Mucosa of stomach (tissue), 1 donor: ENCODE measurements around the gene SERINC5.

Source experiments
- H3K27me3 ChIP-seq: one replicate; pipeline ENCODE4 v1.7.0; 2013; ENCODE audit warnings: mild to moderate bottlenecking, low read length; ENCODE audit not compliant: control insufficient read depth, insufficient read depth
- H3K36me3 ChIP-seq: one replicate; pipeline ENCODE4 v1.7.0; 2013; ENCODE audit warnings: low read length; ENCODE audit not compliant: control insufficient read depth, insufficient read depth
- H3K4me1 ChIP-seq: one replicate; pipeline ENCODE4 v1.7.0; 2013; ENCODE audit warnings: mild to moderate bottlenecking, low read length; ENCODE audit not compliant: control insufficient read depth, insufficient read depth
- H3K4me3 ChIP-seq: one replicate; pipeline ENCODE4 v1.7.0; 2013; ENCODE audit warnings: low read length
- H3K9ac ChIP-seq: one replicate; pipeline ENCODE4 v1.7.0; 2013; ENCODE audit warnings: mild to moderate bottlenecking, low read length, moderate library complexity
- H3K9me3 ChIP-seq: one replicate; pipeline ENCODE4 v1.7.0; 2013; ENCODE audit warnings: mild to moderate bottlenecking, low read length, moderate library complexity; ENCODE audit not compliant: control insufficient read depth
- donor health status: Pancreatic carcinoma.

Gene SERINC5

GRCh38 chr5:80220245-80220897 lies 35.5 kb downstream of the SERINC5 start:
- no peak overlapping the region for H3K9ac ChIP-seq
- no peaks in the 10 kb centered on the region for H3K27me3 ChIP-seq
- H3K9me3 ChIP-seq = no peaks in the 10 kb centered on the region
- no peak overlapping the region for H3K4me3 ChIP-seq
- H3K36me3 ChIP-seq = no peaks in the 10 kb centered on the region
- peaks cover 29% of the 10 kb centered on the region for H3K4me1 ChIP-seq

- Histone ChIP-seq H3K36me3 (no peaks in the 10 kb centered on the region), H3K4me3 (no peak overlapping the region), H3K27me3 (no peaks in the 10 kb centered on the region), H3K9ac (no peak overlapping the region), H3K4me1 (peaks cover 29% of the 10 kb centered on the region), H3K9me3 (no peaks in the 10 kb centered on the region)
Observed at GRCh38 chr5:80219391-80219790, 36.5 kb downstream of the SERINC5 start.

- Histone ChIP-seq H3K9me3 (no peaks in the 10 kb centered on the region), H3K9ac (no peak overlapping the region), H3K4me1 (peaks cover 29% of the 10 kb centered on the region), H3K36me3 (no peaks in the 10 kb centered on the region), H3K4me3 (no peak overlapping the region), H3K27me3 (no peaks in the 10 kb centered on the region)
Observed at GRCh38 chr5:80217667-80218066, 38.2 kb downstream of the SERINC5 start.

GRCh38 chr5:80216753-80217596 lies 38.9 kb downstream of the SERINC5 start:
- peaks cover 29% of the 10 kb centered on the region for H3K4me1 ChIP-seq
- H3K9ac ChIP-seq = no peak overlapping the region
- no peaks in the 10 kb centered on the region for H3K36me3 ChIP-seq
- H3K9me3 ChIP-seq = no peaks in the 10 kb centered on the region
- H3K27me3 ChIP-seq = no peaks in the 10 kb centered on the region
- H3K4me3 ChIP-seq = no peak overlapping the region

GRCh38 chr5:80216096-80216495 lies 39.8 kb downstream of the SERINC5 start:
- H3K4me1 ChIP-seq = peaks cover 27% of the 10 kb centered on the region
- H3K36me3 ChIP-seq = no peaks in the 10 kb centered on the region
- H3K4me3 ChIP-seq = no peak overlapping the region
- H3K27me3 ChIP-seq = no peaks in the 10 kb centered on the region
- no peaks in the 10 kb centered on the region for H3K9me3 ChIP-seq
- H3K9ac ChIP-seq = no peak overlapping the region

GRCh38 chr5:80215523-80215922 lies 40.3 kb downstream of the SERINC5 start:
- Histone ChIP-seq H3K9ac (no peak overlapping the region), H3K9me3 (no peaks in the 10 kb centered on the region), H3K27me3 (no peaks in the 10 kb centered on the region), H3K4me3 (no peak overlapping the region), H3K4me1 (peaks cover 25% of the 10 kb centered on the region), H3K36me3 (no peaks in the 10 kb centered on the region)

GRCh38 chr5:80213466-80213865 lies 42.4 kb downstream of the SERINC5 start:
- Histone ChIP-seq H3K9ac (no peak overlapping the region), H3K4me3 (no peak overlapping the region), H3K9me3 (no peaks in the 10 kb centered on the region), H3K4me1 (peaks cover 28% of the 10 kb centered on the region), H3K36me3 (no peaks in the 10 kb centered on the region), H3K27me3 (no peaks in the 10 kb centered on the region)

GRCh38 chr5:80212171-80212667 lies 43.6 kb downstream of the SERINC5 start:
- H3K4me1 ChIP-seq = peaks cover 34% of the 10 kb centered on the region
- H3K9me3 ChIP-seq = no peaks in the 10 kb centered on the region
- H3K9ac ChIP-seq = no peak overlapping the region
- no peaks in the 10 kb centered on the region for H3K27me3 ChIP-seq
- H3K36me3 ChIP-seq = no peaks in the 10 kb centered on the region
- no peak overlapping the region for H3K4me3 ChIP-seq

GRCh38 chr5:80211327-80211726 lies 44.5 kb downstream of the SERINC5 start:
- H3K27me3 ChIP-seq = no peaks in the 10 kb centered on the region
- H3K36me3 ChIP-seq = no peaks in the 10 kb centered on the region
- no peak overlapping the region for H3K9ac ChIP-seq
- H3K9me3 ChIP-seq = no peaks in the 10 kb centered on the region
- peaks cover 34% of the 10 kb centered on the region for H3K4me1 ChIP-seq
- no peak overlapping the region for H3K4me3 ChIP-seq

- H3K36me3 ChIP-seq = no peaks in the 10 kb centered on the region
- H3K9ac ChIP-seq = no peak overlapping the region
- H3K4me1 ChIP-seq = peaks cover 41% of the 10 kb centered on the region
- no peaks in the 10 kb centered on the region for H3K9me3 ChIP-seq
- no peaks in the 10 kb centered on the region for H3K27me3 ChIP-seq
- no peak overlapping the region for H3K4me3 ChIP-seq
Observed at GRCh38 chr5:80210014-80210413, 45.8 kb downstream of the SERINC5 start.

- Histone ChIP-seq H3K4me3 (no peak overlapping the region), H3K9me3 (no peaks in the 10 kb centered on the region), H3K27me3 (no peaks in the 10 kb centered on the region), H3K4me1 (peaks cover 50% of the 10 kb centered on the region), H3K36me3 (no peaks in the 10 kb centered on the region), H3K9ac (no peak overlapping the region)
Observed at GRCh38 chr5:80208381-80208780, 47.5 kb downstream of the SERINC5 start.

GRCh38 chr5:80207832-80208231 lies 48.0 kb downstream of the SERINC5 start:
- no peak overlapping the region for H3K4me3 ChIP-seq
- no peaks in the 10 kb centered on the region for H3K36me3 ChIP-seq
- peaks cover 50% of the 10 kb centered on the region for H3K4me1 ChIP-seq
- no peak overlapping the region for H3K9ac ChIP-seq
- H3K9me3 ChIP-seq = no peaks in the 10 kb centered on the region
- H3K27me3 ChIP-seq = no peaks in the 10 kb centered on the region
